ENCODE data around the gene PDE6D. TPM values are rescaled to one million over a fixed set of nuclear protein-coding genes. Genes with fewer than 3 reads are reported as not detected.

Gene PDE6D
- total RNA-seq, 1 experiment from 2014 or later: 43.8 TPM

- ChIA-PET POLR2A (ENCODE audit: unreplicated experiment) (no interaction called here), CTCF (no interaction called here)
- H3F3A ChIP-seq (ENCODE audit: low read length, unreplicated experiment): peaks cover 15% of the 10 kb centered on the region
- H2AFZ ChIP-seq (ENCODE audit: low read length): no peak overlapping the region
- H3K4me3 ChIP-seq (ENCODE audit: low read length): peak overlapping the region; percentile 98
- H3K9ac ChIP-seq (ENCODE audit: low read length): peak overlapping the region; percentile 98
- H3K4me2 ChIP-seq (ENCODE audit: low read length): peak overlapping the region; percentile 93
- peaks cover 67% of the 10 kb centered on the region for H3K79me2 ChIP-seq (ENCODE audit: low read length)
- no peaks in the 10 kb centered on the region for H3K9me2 ChIP-seq (replicated peaks; ENCODE audit: low read length)
- no peak for ATAC-seq
- peak overlapping the region; percentile 52 for H3K27ac ChIP-seq (ENCODE audit: low read length)
- peaks cover 38% of the 10 kb centered on the region for H4K20me1 ChIP-seq (ENCODE audit: low read length)
- H3K4me1 ChIP-seq (ENCODE audit: insufficient read depth, low read length): peaks cover 24% of the 10 kb centered on the region
- peaks cover 36% of the 10 kb centered on the region for H3K36me3 ChIP-seq (ENCODE audit: low read depth, low read length)
- no peak for DNase-seq
- no peak for TF ChIP-seq EZH2 (IDR thresholded peaks at IDR 0.05; ENCODE audit: low read length, unreplicated experiment)
- TF ChIP-seq CTCF (conservative IDR thresholded peaks at IDR 0.05; ENCODE audit: low read depth, low read length): no peak
- TF ChIP-seq EZH2phosphoT487 (IDR thresholded peaks at IDR 0.05; ENCODE audit: borderline replicate concordance, low read length): no peak
- no TSS peak for BruUV-seq (replicated peaks)
- intact Hi-C loops (cut with micrococcal nuclease): no loop called here
- H3K27me3 ChIP-seq (ENCODE audit: low read length): no peaks in the 10 kb centered on the region
- H3K9me3 ChIP-seq (ENCODE audit: low read length): no peaks in the 10 kb centered on the region
Observed at GRCh38 chr2:231709636-231709980, 71.5 kb downstream of the PDE6D start.

- H4K20me1 ChIP-seq (ENCODE audit: low read length): peaks cover 38% of the 10 kb centered on the region
- TF ChIP-seq EZH2 (IDR thresholded peaks at IDR 0.05; ENCODE audit: low read length, unreplicated experiment) (no peak), EZH2phosphoT487 (IDR thresholded peaks at IDR 0.05; ENCODE audit: borderline replicate concordance, low read length) (no peak), CTCF (conservative IDR thresholded peaks at IDR 0.05; ENCODE audit: low read depth, low read length) (no peak)
- H3K4me1 ChIP-seq (ENCODE audit: insufficient read depth, low read length): peaks cover 24% of the 10 kb centered on the region
- H3K9me2 ChIP-seq (replicated peaks; ENCODE audit: low read length): no peaks in the 10 kb centered on the region
- H2AFZ ChIP-seq (ENCODE audit: low read length): no peak overlapping the region
- peaks cover 36% of the 10 kb centered on the region for H3K36me3 ChIP-seq (ENCODE audit: low read depth, low read length)
- ATAC-seq (no peak), DNase-seq (peak; percentile 12)
- intact Hi-C loops (cut with micrococcal nuclease): no loop called here
- peak overlapping the region; percentile 98 for H3K9ac ChIP-seq (ENCODE audit: low read length)
- H3K4me3 ChIP-seq (ENCODE audit: low read length): peak overlapping the region; percentile 98
- no TSS peak for BruUV-seq (replicated peaks)
- H3F3A ChIP-seq (ENCODE audit: low read length, unreplicated experiment): peaks cover 15% of the 10 kb centered on the region
- H3K27ac ChIP-seq (ENCODE audit: low read length): peak overlapping the region; percentile 52
- ChIA-PET CTCF (interaction anchor here (0.6 kb wide), 3 partner anchors 32 to 800 kb away, joined by 3 to 5 read pairs (median 4); no protein-coding TSS in a partner anchor), POLR2A (ENCODE audit: unreplicated experiment) (interaction anchor here (1.0 kb wide), 1 partner anchor 34 kb away, joined by 4 read pairs; no protein-coding TSS in a partner anchor)
- H3K27me3 ChIP-seq (ENCODE audit: low read length): no peaks in the 10 kb centered on the region
- peaks cover 67% of the 10 kb centered on the region for H3K79me2 ChIP-seq (ENCODE audit: low read length)
- H3K9me3 ChIP-seq (ENCODE audit: low read length): no peaks in the 10 kb centered on the region
- H3K4me2 ChIP-seq (ENCODE audit: low read length): peak overlapping the region; percentile 93
Observed at GRCh38 chr2:231708773-231709635, 72.1 kb downstream of the PDE6D start.

All from PC-3 (cell line).